HG02973 (cell line): ENCODE data around the gene KRTAP21-3.
"Not testable (repeated sequence)": the region's sequence is repeated elsewhere in the genome, so short reads cannot be mapped to it uniquely, and the experiment has no call there.

ENCODE experiments used
- ATAC-seq: cut with Tn5 transposase; IDR thresholded peaks from one replicate; pipeline ENCODE4 v1.9.1; 2021; ENCODE audit warnings: moderate library complexity; ENCODE audit not compliant: unreplicated experiment

KRTAP21-3 gene, protein sequence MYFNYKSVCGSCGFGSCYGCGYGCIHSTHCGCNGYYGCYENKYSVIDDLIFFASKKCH

DNA sequence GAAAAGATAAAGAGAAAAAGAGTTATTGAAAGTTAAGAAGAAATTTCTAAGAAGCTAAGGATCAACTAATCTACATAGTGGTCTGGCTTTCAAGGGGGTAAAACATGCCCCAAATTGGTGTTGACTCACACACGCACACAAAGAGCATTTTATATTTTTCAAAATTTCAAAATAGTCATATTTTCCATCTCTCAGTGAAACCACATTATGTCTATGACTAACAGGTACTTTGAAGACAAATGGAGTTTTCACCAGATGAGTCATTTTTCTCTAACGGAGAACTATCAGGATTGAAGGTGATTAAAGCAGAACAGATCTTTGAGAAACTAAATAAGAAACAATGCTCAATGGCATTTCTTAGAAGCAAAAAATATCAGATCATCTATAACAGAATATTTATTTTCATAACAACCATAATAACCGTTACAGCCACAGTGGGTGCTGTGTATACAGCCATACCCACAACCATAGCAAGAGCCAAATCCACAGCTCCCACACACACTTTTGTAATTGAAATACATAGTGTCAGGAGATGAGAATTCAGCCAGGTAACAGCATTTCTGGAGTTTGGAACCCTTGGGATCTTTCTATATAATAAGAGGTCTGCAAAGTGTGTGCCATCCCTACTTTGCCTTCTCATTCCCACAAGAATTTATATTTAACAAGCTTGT lies at the start of gene KRTAP21-3:
KRTAP21-3 (minus strand) TSS at position 539 of the 671 bp plus-strand sequence; CDS start at position 521, 18 bp downstream.
- no peak for ATAC-seq

DNA sequence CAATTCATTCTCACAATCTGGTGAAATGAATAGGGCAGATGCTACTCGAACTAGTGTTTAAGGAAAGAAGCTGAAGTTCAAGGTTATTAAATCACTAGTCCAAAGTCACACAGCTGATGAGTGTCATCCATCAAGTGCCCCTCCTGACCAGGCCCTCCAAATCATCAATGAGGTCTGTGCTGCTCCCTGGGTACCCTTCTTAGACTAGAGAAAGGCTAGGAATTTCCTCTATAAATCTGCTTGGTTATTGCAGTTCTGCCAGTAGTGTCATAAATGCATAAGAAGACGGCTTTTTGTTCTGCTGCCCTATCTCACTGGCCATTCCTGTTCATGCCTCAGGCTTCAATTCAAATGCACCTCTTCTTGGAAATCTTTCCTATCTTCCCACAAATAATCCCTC lies 42.2 kb upstream of the KRTAP21-3 start:
- ATAC-seq, result no peak

- ATAC-seq, result no peak
Measured at GRCh38 chr21:30758306-30758705, 39.7 kb upstream of the KRTAP21-3 start.

DNA sequence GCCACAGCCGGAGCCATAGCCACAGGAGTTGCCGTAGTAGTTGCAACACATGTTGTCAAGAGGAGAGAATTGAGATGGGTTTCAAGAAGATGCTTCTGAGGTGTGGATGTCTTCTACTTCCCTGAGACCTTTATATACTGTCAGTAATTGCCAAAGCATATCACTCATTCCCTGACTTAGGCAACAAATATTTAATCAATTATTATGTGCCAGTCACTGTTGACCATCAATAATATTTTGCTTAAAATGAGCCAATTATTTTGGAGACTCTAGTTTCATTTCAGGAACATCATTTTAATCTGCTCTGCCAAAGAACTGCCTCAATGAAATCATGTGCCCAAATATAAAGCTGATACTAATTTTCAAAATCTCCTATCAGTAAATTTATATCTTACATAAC lies 36.8 kb upstream of the KRTAP21-3 start, which contains the start of gene KRTAP21-1:
KRTAP21-1 (minus strand) TSS at position 101 of the 400 bp plus-strand sequence; CDS start at position 51, 50 bp downstream.
- not testable (repeated sequence) for ATAC-seq

GRCh38 chr21:30747159-30747558 lies 28.6 kb upstream of the KRTAP21-3 start, which contains the start of gene KRTAP21-2:
TSS of gene KRTAP21-2 (minus strand) at chr21:30747259. CDS start at chr21:30747202, 57 bp downstream.
- ATAC-seq, result no peak

DNA sequence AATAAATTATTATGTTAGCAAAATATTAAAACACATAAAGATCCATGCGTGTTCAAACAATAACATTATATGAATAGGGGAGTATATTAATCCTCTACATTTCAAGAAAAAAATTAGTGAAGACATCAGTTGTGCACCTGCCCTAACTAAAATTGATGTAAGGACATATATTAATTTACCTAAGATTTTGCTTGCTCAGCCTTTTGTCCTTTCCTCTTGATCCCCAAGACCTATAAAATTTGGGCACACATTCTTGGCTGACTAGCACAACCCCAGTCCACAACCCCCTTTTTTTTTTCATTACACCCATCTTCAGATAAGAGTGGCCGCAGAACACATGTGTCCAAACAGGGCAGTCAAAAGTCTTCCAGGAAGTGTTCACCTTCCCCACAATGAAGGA lies 21.9 kb upstream of the KRTAP21-3 start:
- no peak for ATAC-seq

DNA sequence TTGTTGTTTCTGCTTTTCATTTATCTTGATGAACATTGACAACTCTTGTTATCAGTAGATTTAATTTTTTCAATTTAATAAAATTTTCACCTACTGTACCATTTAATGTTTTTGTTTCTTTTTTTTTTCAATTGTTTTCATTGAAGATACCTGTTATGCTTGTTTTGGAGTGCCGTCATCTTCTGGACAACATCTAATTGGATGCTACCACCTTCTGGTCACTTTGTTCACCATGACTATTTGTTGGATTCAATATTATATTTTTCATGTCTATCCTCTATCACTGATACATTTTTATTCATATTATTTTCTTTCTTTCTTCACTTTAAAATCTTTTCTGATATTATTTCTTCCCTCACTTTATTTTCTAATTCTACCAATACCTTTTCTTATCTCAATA lies 14.4 kb upstream of the KRTAP21-3 start:
- ATAC-seq, result no peak

- no peak for ATAC-seq
Measured at GRCh38 chr21:30726726-30727125, 8.1 kb upstream of the KRTAP21-3 start.

DNA sequence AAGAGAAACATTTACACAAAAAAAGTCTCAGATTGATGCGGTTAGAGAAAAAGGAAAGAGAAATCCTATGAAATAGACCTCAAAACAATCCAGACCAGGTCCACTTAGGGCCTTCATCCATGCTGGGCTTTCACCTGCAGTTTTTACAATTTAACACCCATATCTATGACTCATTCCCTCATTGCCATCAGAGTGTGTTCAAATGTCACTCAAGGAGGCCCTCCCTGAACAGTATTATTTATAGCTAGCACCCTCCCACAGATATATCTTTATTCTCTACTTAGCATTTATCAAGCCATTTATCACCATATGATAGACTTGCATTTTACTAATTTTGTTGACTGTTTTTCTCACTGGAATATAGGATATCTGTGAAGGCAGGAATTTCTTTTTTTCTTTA lies 824 bp upstream of the KRTAP21-3 start:
- ATAC-seq, result no peak

GRCh38 chr21:30717105-30717504 lies 1.5 kb downstream of the KRTAP21-3 start:
- no peak for ATAC-seq

- no peak for ATAC-seq
Measured at GRCh38 chr21:30714946-30715345, 3.6 kb downstream of the KRTAP21-3 start.

- ATAC-seq, result no peak
Measured at GRCh38 chr21:30714456-30714855, 4.1 kb downstream of the KRTAP21-3 start.

DNA sequence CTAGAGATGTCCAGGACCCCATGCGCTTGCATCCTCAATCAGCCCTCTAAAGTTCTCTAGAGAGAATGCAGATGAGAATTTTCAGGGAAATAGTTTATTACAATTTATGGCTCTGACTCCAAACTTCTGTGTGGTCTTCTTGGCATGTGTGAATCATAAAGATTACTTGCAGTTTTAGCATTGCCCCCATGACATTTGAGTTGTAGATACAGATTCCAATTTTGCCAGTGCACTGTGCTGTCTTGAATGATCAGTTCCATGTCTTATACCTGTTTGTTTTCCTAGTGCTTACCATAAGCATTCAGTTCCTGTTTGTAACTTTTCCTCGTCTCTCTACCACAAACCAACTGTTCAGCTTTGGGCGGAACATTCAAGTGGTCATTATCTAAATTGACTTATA lies 4.8 kb downstream of the KRTAP21-3 start:
- ATAC-seq, result no peak

DNA sequence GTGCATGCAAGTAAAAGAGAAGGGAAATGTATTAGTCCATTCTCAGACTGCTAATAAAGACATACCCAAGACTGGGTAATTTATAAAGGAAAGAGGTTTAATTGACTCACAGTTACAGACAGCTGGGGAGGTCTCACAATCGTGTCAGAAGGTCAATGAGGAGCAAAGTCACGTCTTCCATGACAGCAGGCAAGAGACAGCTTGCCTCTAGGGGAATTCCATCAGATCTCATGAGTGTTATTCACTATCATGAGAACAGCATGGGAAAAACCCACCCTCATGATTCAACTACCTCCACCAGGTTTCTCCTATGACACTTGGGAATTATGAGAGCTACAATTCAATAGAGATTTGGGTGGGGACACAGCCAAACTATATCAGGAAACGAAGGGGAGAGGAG lies 8.1 kb downstream of the KRTAP21-3 start:
- no peak for ATAC-seq

GRCh38 chr21:30707409-30707808 lies 11.2 kb downstream of the KRTAP21-3 start:
- no peak for ATAC-seq

DNA sequence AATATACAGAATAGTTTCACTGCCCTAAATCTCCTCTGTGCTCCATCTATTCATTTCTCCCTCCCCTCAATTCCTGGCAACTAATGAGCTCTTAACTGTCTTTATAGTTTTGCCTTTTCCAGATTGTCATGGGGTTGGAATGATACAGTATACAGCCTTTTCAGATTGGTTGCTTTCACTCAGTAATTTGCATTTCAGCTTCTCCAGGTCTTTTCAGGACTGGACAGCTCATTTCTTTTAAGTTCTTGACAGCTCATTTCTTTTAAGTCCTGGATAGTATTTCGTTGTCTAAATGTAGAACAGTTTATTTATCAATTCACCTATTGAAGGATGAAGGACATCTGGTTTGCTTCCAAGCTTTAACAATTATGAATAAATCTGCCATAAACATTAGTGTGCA lies 22.6 kb downstream of the KRTAP21-3 start:
- no peak for ATAC-seq

DNA sequence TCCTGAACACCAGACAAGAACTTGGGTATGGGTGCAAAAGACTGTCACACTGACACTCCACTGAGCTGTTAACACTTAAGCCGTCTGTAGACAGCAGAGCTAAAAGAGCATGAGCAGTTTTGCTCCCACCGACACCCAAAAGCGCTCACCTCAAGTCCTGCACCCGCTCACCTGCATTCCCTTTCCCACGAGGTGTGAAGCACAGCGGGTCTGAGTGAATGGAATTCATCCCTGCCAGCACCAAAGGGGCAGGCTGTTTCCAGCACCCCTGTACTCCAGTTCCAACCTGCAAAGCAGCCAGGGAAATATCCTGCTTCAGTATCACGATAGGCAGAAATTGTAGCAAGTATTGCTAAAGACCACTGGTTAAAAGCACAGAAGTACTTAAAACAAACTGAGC lies 28.8 kb downstream of the KRTAP21-3 start:
- no peak for ATAC-seq

- ATAC-seq, result no peak
Measured at GRCh38 chr21:30684506-30684905, 34.1 kb downstream of the KRTAP21-3 start.

DNA sequence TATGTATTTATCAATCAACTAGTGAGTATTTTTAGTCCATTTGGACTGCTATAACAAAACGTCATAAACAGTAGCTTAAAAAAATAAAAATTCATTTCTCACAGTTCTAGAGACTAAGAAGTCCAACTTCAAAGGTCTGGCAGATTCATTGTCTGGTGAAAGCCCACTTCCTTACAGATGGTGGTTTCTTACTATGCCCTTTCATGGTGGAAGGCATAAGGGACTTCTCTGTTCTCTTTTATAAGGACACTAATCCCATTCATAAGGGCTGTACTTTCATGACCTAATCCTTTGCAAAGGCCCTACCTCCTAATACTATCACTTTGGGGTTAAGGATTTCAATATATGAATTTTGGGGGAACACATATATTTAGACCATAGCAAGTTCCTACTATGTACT lies 38.0 kb downstream of the KRTAP21-3 start:
- no peak for ATAC-seq

- no peak for ATAC-seq
Measured at GRCh38 chr21:30676737-30677136, 41.8 kb downstream of the KRTAP21-3 start.

GRCh38 chr21:30674312-30674711 lies 44.3 kb downstream of the KRTAP21-3 start:
- no peak for ATAC-seq

DNA sequence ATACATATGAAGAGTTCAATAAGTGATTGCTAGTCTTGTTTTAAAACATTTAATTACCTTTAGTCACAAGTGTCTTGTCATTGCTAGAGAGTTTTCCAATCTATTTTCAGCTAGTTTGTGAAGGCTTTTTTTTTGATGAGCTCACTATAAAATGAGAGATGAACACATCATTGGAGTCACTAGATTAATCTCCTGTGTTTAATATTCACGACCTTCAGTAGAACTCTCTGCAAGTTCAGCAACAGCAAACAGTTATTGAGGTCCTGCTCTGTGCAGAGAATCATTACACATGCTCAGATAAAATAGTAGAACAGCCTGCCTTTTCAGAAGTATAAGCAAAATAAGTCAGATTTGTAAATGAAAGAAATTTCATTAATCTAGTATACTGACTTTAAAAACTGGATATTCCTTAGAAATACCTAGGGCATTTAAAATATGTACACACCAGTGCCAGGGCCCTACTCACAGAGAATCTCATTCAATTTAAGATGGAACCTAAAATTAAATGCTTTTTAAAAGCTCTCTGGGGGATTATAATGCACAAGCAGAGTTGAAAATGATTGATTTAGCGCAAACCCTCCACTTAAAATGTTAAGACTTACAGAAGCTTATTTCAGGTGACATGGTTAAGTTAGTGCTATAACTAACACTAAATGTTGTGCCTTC lies 45.5 kb downstream of the KRTAP21-3 start:
- ATAC-seq, result no peak
